ENCODE measurements around the gene WDR1. TPM values are rescaled to one million over a fixed set of nuclear protein-coding genes. Genes with fewer than 3 reads are reported as not detected.
A peak's percentile ranks its signal among the peaks of the same experiment; 100 is the strongest.

The WDR1 gene
- polyA plus RNA-seq, 3 donors, result 206 to 251 (median 243) TPM

DNA sequence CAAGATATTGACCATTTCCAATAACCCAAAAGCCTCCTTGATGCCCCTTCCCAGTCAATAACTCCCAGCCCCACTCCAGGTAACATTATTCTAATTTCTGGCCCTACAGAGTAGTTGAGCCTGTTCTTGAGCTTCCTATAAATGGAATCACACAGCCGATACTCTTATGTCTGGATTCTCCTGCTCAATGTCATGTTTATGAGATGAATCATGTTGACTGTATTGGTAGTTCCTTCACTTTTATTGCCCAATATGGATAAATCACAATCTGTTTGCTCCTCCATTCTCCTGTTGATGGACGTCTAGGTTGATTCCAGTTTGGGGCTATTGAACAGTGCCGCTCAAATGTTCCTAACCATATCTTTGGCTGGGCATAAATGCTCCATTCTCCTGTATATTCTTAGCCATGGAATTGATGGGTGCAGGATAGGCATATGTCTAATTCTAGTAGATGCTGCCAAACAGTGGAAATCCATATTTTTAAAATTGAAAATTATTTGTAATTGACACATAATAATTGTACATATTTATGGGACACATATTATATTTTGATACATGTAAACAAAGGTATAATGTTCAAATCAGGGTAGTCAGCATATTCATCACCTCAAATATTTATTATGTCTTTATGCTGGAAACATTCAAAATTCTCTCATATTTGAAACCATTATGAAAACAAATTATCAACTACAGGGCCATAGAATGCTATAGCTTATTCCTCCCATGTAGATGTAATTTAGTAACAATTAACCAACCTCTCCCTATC lies 54.8 kb downstream of the WDR1 start:
- peaks cover 12 to 28% of the 10 kb centered on the region in 2 donors for H3K36me3 ChIP-seq (replicated peaks in 1 of 2; ENCODE audit: control insufficient read depth in 1 of 2, insufficient read depth in 2 of 2, low read length in 2 of 2)
- no peak overlapping the region for H3K4me3 Mint-ChIP-seq
- H3K4me1 ChIP-seq (ENCODE audit: control insufficient read depth in 1 of 2, insufficient read depth in 2 of 2, low read length in 2 of 2), result peaks cover 34 to 37% of the 10 kb centered on the region in 2 donors
- H3K9me3 ChIP-seq (replicated peaks in 1 of 2; ENCODE audit: control insufficient read depth in 1 of 2, insufficient read depth in 1 of 2, low read length in 2 of 2), result no peaks in the 10 kb centered on the region
- H3K79me2 ChIP-seq (ENCODE audit: insufficient read depth, low read length), result no peaks in the 10 kb centered on the region
- H3K27me3 Mint-ChIP-seq (ENCODE audit: low read depth in 3 of 3), result peaks cover 0 to 1% (median 0%) of the 10 kb centered on the region in 3 donors
- H3K27ac Mint-ChIP-seq, result peak overlapping the region in 5 of 7 donors; percentile 55 to 79 (median 72)
- no peak for TF ChIP-seq CTCF (IDR thresholded peaks at IDR 0.05)
- peaks cover 26 to 33% of the 10 kb centered on the region in 2 donors for H3K36me3 Mint-ChIP-seq
- H3K9me3 Mint-ChIP-seq, result no peaks in the 10 kb centered on the region
- intact Hi-C loops (cut with micrococcal nuclease), result loop anchor here (2.0 to 10.0 kb wide), 3 partner anchors 45 to 357 kb away; no protein-coding TSS in a partner anchor
- no peak overlapping the region for H3K4me2 ChIP-seq (replicated peaks; ENCODE audit: extremely low read depth, low read length, poor library complexity, severe bottlenecking)
- H3K27ac ChIP-seq (ENCODE audit: low read depth in 1 of 2, low read length in 2 of 2), result peak overlapping the region in 1 of 2 donors; percentile 69
- WGBS (ENCODE audit: insufficient coverage), result no CpG with 5 or more reads among the region's 3 CpGs
- H2AFZ ChIP-seq (ENCODE audit: insufficient read depth, low read depth, low read length, poor library complexity, severe bottlenecking), result no peak overlapping the region
- no peaks in the 10 kb centered on the region for H4K20me1 ChIP-seq (ENCODE audit: insufficient read depth, low read length)
- no peak overlapping the region for H3K4me3 ChIP-seq (replicated peaks in 1 of 3; ENCODE audit: low read depth in 2 of 3, low read length in 3 of 3)
- DNase-seq, result no peak
- no peaks in the 10 kb centered on the region for H3K27me3 ChIP-seq (ENCODE audit: control insufficient read depth in 2 of 2, insufficient read depth in 2 of 2, low read length in 2 of 2)
- peaks cover 41% of the 10 kb centered on the region for H3K4me1 Mint-ChIP-seq
- H3K9ac ChIP-seq (ENCODE audit: insufficient read depth, low read length, poor library complexity, severe bottlenecking), result no peak overlapping the region

GRCh38 chr4:10058371-10058770 lies 58.2 kb downstream of the WDR1 start:
- Histone ChIP-seq H3K9ac (ENCODE audit: insufficient read depth, low read length, poor library complexity, severe bottlenecking) (no peak overlapping the region), H3K4me3 (replicated peaks in 1 of 3; ENCODE audit: low read depth in 2 of 3, low read length in 3 of 3) (no peak overlapping the region), H3K9me3 (replicated peaks in 1 of 2; ENCODE audit: control insufficient read depth in 1 of 2, insufficient read depth in 1 of 2, low read length in 2 of 2) (no peaks in the 10 kb centered on the region), H3K79me2 (ENCODE audit: insufficient read depth, low read length) (no peaks in the 10 kb centered on the region), H3K27ac (ENCODE audit: low read depth in 1 of 2, low read length in 2 of 2) (no peak overlapping the region), H3K36me3 (replicated peaks in 1 of 2; ENCODE audit: control insufficient read depth in 1 of 2, insufficient read depth in 2 of 2, low read length in 2 of 2) (peaks cover 0 to 4% of the 10 kb centered on the region in 2 donors), H3K4me1 (ENCODE audit: control insufficient read depth in 1 of 2, insufficient read depth in 2 of 2, low read length in 2 of 2) (peaks cover 26 to 27% of the 10 kb centered on the region in 2 donors), H2AFZ (ENCODE audit: insufficient read depth, low read depth, low read length, poor library complexity, severe bottlenecking) (no peak overlapping the region), H3K27me3 (ENCODE audit: control insufficient read depth in 2 of 2, insufficient read depth in 2 of 2, low read length in 2 of 2) (no peaks in the 10 kb centered on the region), H4K20me1 (ENCODE audit: insufficient read depth, low read length) (no peaks in the 10 kb centered on the region), H3K4me2 (replicated peaks; ENCODE audit: extremely low read depth, low read length, poor library complexity, severe bottlenecking) (no peak overlapping the region)
- no peak for DNase-seq
- Mint-ChIP-seq H3K4me1 (peaks cover 33% of the 10 kb centered on the region), H3K36me3 (peaks cover 13 to 19% of the 10 kb centered on the region in 2 donors), H3K4me3 (no peak overlapping the region), H3K9me3 (peaks cover 0 to 5% (median 0%) of the 10 kb centered on the region in 7 donors), H3K27ac (no peak overlapping the region), H3K27me3 (ENCODE audit: low read depth in 3 of 3) (peaks cover 2% of the 10 kb centered on the region in 3 donors)
- 100% methylated on average over 2 of the region's 7 CpGs for WGBS (ENCODE audit: insufficient coverage)
- intact Hi-C loops (cut with micrococcal nuclease), result no loop called here
- no peak for TF ChIP-seq CTCF (IDR thresholded peaks at IDR 0.05)

Measured in CD14-positive monocyte (primary cell).